GM12878 (cell line): ENCODE results near the gene TET2. TPM values are rescaled to one million over a fixed set of nuclear protein-coding genes. Genes with fewer than 3 reads are reported as not detected.

Experiments used
- ATAC-seq: fragments of 200-7000 bp; cut with Tn5 transposase; 3 replicates; pipeline ENCODE4 v1.9.1; 2020; ENCODE audit warnings: mild to moderate bottlenecking, moderate library complexity
- BruUV-seq: library from RNA; stranded (reverse); fragments of 400-500 nt; replicated peaks from 2 replicates; lab custom pipeline; 2021; lab: Mats Ljungman, UMichigan
- CTCF ChIA-PET: fragments of 300-600 bp; sonication (Branson Sonifier 250); formaldehyde crosslinking; extraction: SDS; loops from one replicate; lab custom pipeline; 2021; ENCODE audit warnings: inconsistent platforms; lab: Yijun Ruan, JAX
- POLR2A ChIA-PET: fragments of 350-600 bp; formaldehyde crosslinking; extraction: SDS; loops from one replicate; lab custom pipeline; 2021; ENCODE audit warnings: inconsistent platforms; lab: Charles Lee
- RAD21 ChIA-PET: fragments of 300-600 bp; sonication (Branson Sonifier 250); formaldehyde crosslinking; loops from one replicate; lab custom pipeline; 2023; ENCODE audit warnings: antibody characterized with exemption; ENCODE audit not compliant: unreplicated experiment; lab: Charles Lee
- SMC1A ChIA-PET: fragments of 300-600 bp; sonication (Branson Sonifier 250); formaldehyde crosslinking; loops from one replicate; lab custom pipeline; 2023; ENCODE audit not compliant: unreplicated experiment, uncharacterized antibody; lab: Charles Lee
- DNase-seq: peaks from one replicate; pipeline ENCODE4 v3.0.0-alpha.2; 2011; ENCODE audit warnings: low read depth, low spot score
- FAIRE-seq: peaks from 3 replicates; lab custom pipeline; 2011; peaks lifted over from hg19 to GRCh38; lab: Jason Lieb, UNC
- H2AFZ ChIP-seq: 2 replicates; pipeline ENCODE4 v1.6.0; 2011; ENCODE audit warnings: low read depth, low read length, control low read depth; ENCODE audit not compliant: control insufficient read depth
- H3K27ac ChIP-seq: 2 replicates; pipeline ENCODE4 v1.5.1; 2011; ENCODE audit warnings: control low read depth; ENCODE audit not compliant: control insufficient read depth, insufficient read depth
- H3K27me3 ChIP-seq, 2 experiments: replicated peaks in 1 of 2; 2 replicates each; pipeline versions ENCODE4 v1.6.0 to v1.6.1; 2011; ENCODE audit warnings: low read length in 1 of 2; ENCODE audit not compliant: control insufficient read depth in 2 of 2, insufficient read depth in 2 of 2
- H3K36me3 ChIP-seq, 2 experiments: 2 replicates each; pipeline ENCODE4 v1.5.1; 2011; ENCODE audit warnings: low read length in 1 of 2; ENCODE audit not compliant: control insufficient read depth in 2 of 2, insufficient read depth in 2 of 2
- H3K4me1 ChIP-seq: 2 replicates; pipeline ENCODE4 v1.6.1; 2011; ENCODE audit warnings: mild to moderate bottlenecking, low read length, moderate library complexity, mixed read lengths; ENCODE audit not compliant: control insufficient read depth, insufficient read depth
- H3K4me2 ChIP-seq: 2 replicates; pipeline ENCODE4 v1.6.0; 2011; ENCODE audit warnings: control low read depth; ENCODE audit not compliant: control insufficient read depth, insufficient read depth
- H3K4me3 ChIP-seq: fragments of 200-600 bp; sonication (generic); 2 replicates; pipeline ENCODE4 v1.5.1; 2016
- H3K79me2 ChIP-seq: 2 replicates; pipeline ENCODE4 v1.6.0; 2011; ENCODE audit warnings: low read length; ENCODE audit not compliant: control insufficient read depth, insufficient read depth
- H3K9ac ChIP-seq: 2 replicates; pipeline ENCODE4 v1.8.0; 2011; ENCODE audit warnings: low read length, control low read depth, mixed read lengths; ENCODE audit not compliant: control insufficient read depth, insufficient read depth
- H3K9me3 ChIP-seq: replicated peaks from 3 replicates; pipeline ENCODE4 v1.5.1; 2011; ENCODE audit warnings: mild to moderate bottlenecking, low read length; ENCODE audit not compliant: control insufficient read depth, insufficient read depth
- H4K20me1 ChIP-seq: 2 replicates; pipeline ENCODE4 v1.6.0; 2011; ENCODE audit not compliant: control insufficient read depth, insufficient read depth
- ESRRA ChIP-seq: IDR thresholded peaks from 2 replicates; pipeline ENCODE4 v1.6.1; 2012; ENCODE audit warnings: mild to moderate bottlenecking, low read length, improper control_type of control experiment
- JUNB ChIP-seq: IDR thresholded peaks from 2 replicates; pipeline ENCODE4 v1.6.1; 2016; ENCODE audit warnings: antibody characterized with exemption, mild to moderate bottlenecking
- JUND ChIP-seq: IDR thresholded peaks from 2 replicates; pipeline ENCODE4 v1.6.1; 2012; ENCODE audit warnings: low read depth, mild to moderate bottlenecking, low read length, improper control_type of control experiment, moderate library complexity
- RCOR1 ChIP-seq: conservative IDR thresholded peaks from 2 replicates; pipeline ENCODE4 v1.6.1; 2012; ENCODE audit warnings: low read depth, low read length, improper control_type of control experiment
- SIN3A ChIP-seq: IDR thresholded peaks from 2 replicates; pipeline ENCODE4 v1.6.1; 2012; ENCODE audit warnings: low read depth, low read length, improper control_type of control experiment
- SMAD5 ChIP-seq: IDR thresholded peaks from 2 replicates; pipeline ENCODE4 v1.6.1; 2016; ENCODE audit warnings: antibody characterized with exemption, low read depth
- WGBS: methylation state at CpG from one replicate; pipeline ENCODE4 v1.1.6; 2016; ENCODE audit warnings: low lambda C conversion rate; ENCODE audit not compliant: insufficient replicate concordance, insufficient coverage; ENCODE audit errors: missing lambda C conversion rate; 5-methylcytosine and 5-hydroxymethylcytosine counted together
- in situ Hi-C: fragments of 300-500 bp; cut with MboI; formaldehyde crosslinking; loops from 9 replicates; pipeline ENCODE4 v1.14.3; 2018; ENCODE audit warnings: mixed read lengths
- intact Hi-C: fragments of 100-400 bp; cut with micrococcal nuclease; formaldehyde crosslinking; loops from one replicate; pipeline ENCODE4 v1.14.2; 2022; ENCODE audit not compliant: unreplicated experiment
- polyA plus RNA-seq, 11 experiments: library from polyadenylated mRNA; depleted of rRNA in 4 of 11; unstranded in 6 of 11; stranded (reverse) in 5 of 11; fragments of >200 nt; fragmentation: Nextera tagmentation in 4 of 11; fragmentation: Illumina TruSeq in 1 of 11; extraction: Ambion mirVana in 4 of 11; extraction: Trizol in 1 of 11; gene quantifications; 1 replicate in 1 of 11; 2 replicates in 10 of 11; pipeline versions ENCODE4 v1.2.1 to v1.2.3, GENCODE V29; 2011 to 2016; ENCODE audit warnings: inconsistent platforms in 2 of 11, missing spikeins in 2 of 11, low read depth in 1 of 11
- total RNA-seq, 4 experiments: library from RNA; depleted of rRNA in 3 of 4; stranded (reverse); fragments of >200 nt in 3 of 4; fragmentation: Illumina TruSeq in 1 of 4; extraction: Trizol in 1 of 4; gene quantifications; 2 replicates each; pipeline versions ENCODE4 v1.2.1 to v1.2.3, GENCODE V29; 2013 to 2021

TET2 gene
- total and polyA plus RNA-seq, 10 of the 15 experiments (the other 5 are each of a cell fraction or from before 2014, with no cell fraction given), result 3.7 to 49.0 (median 27.5) TPM

DNA sequence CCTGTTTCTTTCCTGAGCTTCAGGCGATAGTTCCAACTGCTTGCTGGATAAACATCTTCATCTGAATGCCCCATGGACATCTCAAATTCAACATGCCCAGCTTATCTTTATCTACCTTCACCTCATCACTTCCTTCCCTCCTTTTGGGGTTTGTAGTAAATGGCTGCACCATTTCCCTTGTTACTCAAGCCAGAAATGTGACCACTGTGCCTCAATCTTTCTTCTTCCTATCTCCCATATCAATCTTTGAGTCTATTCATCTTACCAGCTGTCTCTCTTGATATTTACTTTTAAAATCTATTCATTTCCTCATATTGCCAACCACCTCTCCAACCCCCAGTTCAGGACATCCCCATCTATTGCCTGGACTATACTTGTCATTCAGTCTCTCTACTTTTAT is 171.8 kb downstream of the TET2 start:
- no peaks in the 10 kb centered on the region; the same call in 2 of the 3 replicates for H3K9me3 ChIP-seq
- no peak overlapping the region for H3K9ac ChIP-seq
- ChIA-PET CTCF (interaction anchor here (0.6 kb wide), 1 partner anchor 777 kb away, joined by 3 read pairs; no protein-coding TSS in a partner anchor), SMC1A (interaction anchor here (1.0 to 1.5 kb wide), 3 partner anchors 10 to 178 kb away, joined by 3 to 5 read pairs (median 3); no protein-coding TSS in a partner anchor), POLR2A (no interaction called here), RAD21 (interaction anchor here (1.3 kb wide), 1 partner anchor 13 kb away, joined by 4 read pairs; no protein-coding TSS in a partner anchor)
- H3K4me3 ChIP-seq, result no peak overlapping the region
- intact Hi-C loops, result no loop called here
- no peak for FAIRE-seq
- no peak overlapping the region for H2AFZ ChIP-seq
- H4K20me1 ChIP-seq, result no peaks in the 10 kb centered on the region
- WGBS, result 55% methylated on average over 1 of the region's 1 CpG
- no peak for TF ChIP-seq JUNB
- TF ChIP-seq JUND, result no peak
- TF ChIP-seq RCOR1, result no peak
- TF ChIP-seq ESRRA, result no peak
- no peak for TF ChIP-seq SIN3A
- in situ Hi-C loops, result no loop called here
- no peaks in the 10 kb centered on the region for H3K36me3 ChIP-seq
- H3K27ac ChIP-seq, result no peak overlapping the region
- no peaks in the 10 kb centered on the region for H3K4me1 ChIP-seq
- no peak for DNase-seq
- H3K4me2 ChIP-seq, result no peak overlapping the region
- no peaks in the 10 kb centered on the region for H3K27me3 ChIP-seq
- H3K79me2 ChIP-seq, result no peaks in the 10 kb centered on the region
- ATAC-seq, result no peak
- BruUV-seq, result no TSS peak

DNA sequence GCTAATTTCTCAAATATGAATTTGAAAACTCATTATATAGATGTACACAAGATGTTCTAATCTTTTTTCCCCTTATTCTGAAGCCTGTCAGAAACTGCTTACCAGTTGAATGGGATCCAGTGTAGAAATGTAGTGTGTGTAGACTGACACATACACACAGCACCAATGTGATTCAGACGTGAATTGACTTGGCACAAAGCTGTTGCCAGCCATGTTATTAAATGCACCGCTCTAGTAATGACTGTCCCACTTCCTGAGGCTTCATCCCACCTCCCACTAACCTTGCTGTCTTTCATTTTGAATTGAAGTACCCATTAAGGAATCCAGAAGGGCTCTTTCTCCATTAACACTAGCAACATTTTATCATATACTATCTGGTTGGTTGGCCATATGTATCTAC is 180.5 kb downstream of the TET2 start:
- no peaks in the 10 kb centered on the region for H3K27me3 ChIP-seq
- DNase-seq (no peak), FAIRE-seq (no peak), ATAC-seq (no peak)
- SMC1A ChIA-PET, result no interaction called here
- no peaks in the 10 kb centered on the region for H3K79me2 ChIP-seq
- CTCF ChIA-PET, result interaction anchor here (0.5 kb wide), 2 partner anchors 31 to 76 kb away, joined by 3 to 4 read pairs; no protein-coding TSS in a partner anchor
- H3K9ac ChIP-seq, result no peak overlapping the region
- H4K20me1 ChIP-seq, result no peaks in the 10 kb centered on the region
- H3K36me3 ChIP-seq, result no peaks in the 10 kb centered on the region
- H2AFZ ChIP-seq, result no peak overlapping the region
- intact Hi-C loops, result no loop called here
- no TSS peak for BruUV-seq
- no peak for TF ChIP-seq SMAD5
- no peak overlapping the region for H3K27ac ChIP-seq
- H3K4me3 ChIP-seq, result no peak overlapping the region
- WGBS, result 17% methylated on average over 2 of the region's 2 CpGs
- RAD21 ChIA-PET, result no interaction called here
- H3K9me3 ChIP-seq, result no peaks in the 10 kb centered on the region
- no peaks in the 10 kb centered on the region for H3K4me1 ChIP-seq
- H3K4me2 ChIP-seq, result no peak overlapping the region
- in situ Hi-C loops, result no loop called here
- POLR2A ChIA-PET, result no interaction called here
